Body of pancreas (tissue), 4 donors: Measurements from ENCODE around the gene GPR101. TPM values are rescaled to one million over a fixed set of nuclear protein-coding genes. Genes with fewer than 3 reads are reported as not detected.
A peak's percentile ranks its signal among the peaks of the same experiment; 100 is the strongest.

ENCODE experiments used
- ATAC-seq: fragments of 150-250 bp; one replicate; pipeline ENCODE4 v1.9.1; 2016
- DNase-seq, 4 donors: peaks; one replicate each; pipeline ENCODE4 v3.0.0-alpha.2; 2019
- H3K27ac ChIP-seq, 4 donors: fragments of 200-600 bp; sonication (generic); 1 replicate in 3 of 4; 2 replicates in 1 of 4; pipeline versions ENCODE4 v1.5.1 to v1.6.1; 2016 to 2019; ENCODE audit warnings: mild to moderate bottlenecking in 1 of 4, mixed read lengths in 1 of 4, moderate library complexity in 1 of 4
- H3K27me3 ChIP-seq, 2 donors: fragments of 200-600 bp; sonication (generic); one replicate each; pipeline ENCODE4 v1.6.0; 2016; ENCODE audit warnings: mild to moderate bottlenecking in 1 of 2
- H3K36me3 ChIP-seq, 2 donors: fragments of 200-600 bp; sonication (generic); replicated peaks in 1 of 2; 2 replicates each; pipeline ENCODE4 v1.5.1; 2016; ENCODE audit warnings: low read depth in 2 of 2; ENCODE audit not compliant: insufficient read depth in 1 of 2
- H3K4me1 ChIP-seq: fragments of 200-600 bp; sonication (generic); one replicate; pipeline ENCODE4 v1.6.0; 2016
- H3K4me3 ChIP-seq, 2 donors: fragments of 200-600 bp; sonication (generic); 1 replicate in 1 of 2; 2 replicates in 1 of 2; pipeline ENCODE4 v1.5.1; 2016 to 2019
- H3K9me3 ChIP-seq, 3 donors: fragments of 200-600 bp; sonication (generic); 1 replicate in 2 of 3; 2 replicates in 1 of 3; pipeline ENCODE4 v1.5.1; 2016
- POLR2A ChIP-seq, 3 donors: fragments of 450-650 bp; IDR thresholded peaks; one replicate each; pipeline ENCODE4 v1.6.1; 2016; ENCODE audit warnings: antibody characterized with exemption in 3 of 3, mild to moderate bottlenecking in 2 of 3
- WGBS, 2 donors: methylation state at CpG; one replicate each; pipeline ENCODE4 v1.1.5; 2017; 5-methylcytosine and 5-hydroxymethylcytosine counted together
- intact Hi-C: fragments of 100-400 bp; cut with DNase I; formaldehyde crosslinking; loops from one replicate; pipeline ENCODE4 v1.15.1; 2023
- total RNA-seq, 2 donors: library from RNA; depleted of rRNA; stranded (reverse); fragments of >200 nt; gene quantifications; one replicate each; pipeline ENCODE4 v1.1.0, GENCODE V29; 2016
- TF ChIP-seq, protein P1 (sequence below), 7 experiments: fragments of 450-650 bp in 4 of 7; fragments of 200-600 bp in 3 of 7; sonication (generic) in 3 of 7; IDR thresholded peaks; one replicate each; pipeline ENCODE4 v1.5.1; 2016 to 2019; ENCODE audit warnings: antibody characterized with exemption in 7 of 7

GPR101 gene, protein sequence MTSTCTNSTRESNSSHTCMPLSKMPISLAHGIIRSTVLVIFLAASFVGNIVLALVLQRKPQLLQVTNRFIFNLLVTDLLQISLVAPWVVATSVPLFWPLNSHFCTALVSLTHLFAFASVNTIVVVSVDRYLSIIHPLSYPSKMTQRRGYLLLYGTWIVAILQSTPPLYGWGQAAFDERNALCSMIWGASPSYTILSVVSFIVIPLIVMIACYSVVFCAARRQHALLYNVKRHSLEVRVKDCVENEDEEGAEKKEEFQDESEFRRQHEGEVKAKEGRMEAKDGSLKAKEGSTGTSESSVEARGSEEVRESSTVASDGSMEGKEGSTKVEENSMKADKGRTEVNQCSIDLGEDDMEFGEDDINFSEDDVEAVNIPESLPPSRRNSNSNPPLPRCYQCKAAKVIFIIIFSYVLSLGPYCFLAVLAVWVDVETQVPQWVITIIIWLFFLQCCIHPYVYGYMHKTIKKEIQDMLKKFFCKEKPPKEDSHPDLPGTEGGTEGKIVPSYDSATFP
- not detected for total RNA-seq

DNA sequence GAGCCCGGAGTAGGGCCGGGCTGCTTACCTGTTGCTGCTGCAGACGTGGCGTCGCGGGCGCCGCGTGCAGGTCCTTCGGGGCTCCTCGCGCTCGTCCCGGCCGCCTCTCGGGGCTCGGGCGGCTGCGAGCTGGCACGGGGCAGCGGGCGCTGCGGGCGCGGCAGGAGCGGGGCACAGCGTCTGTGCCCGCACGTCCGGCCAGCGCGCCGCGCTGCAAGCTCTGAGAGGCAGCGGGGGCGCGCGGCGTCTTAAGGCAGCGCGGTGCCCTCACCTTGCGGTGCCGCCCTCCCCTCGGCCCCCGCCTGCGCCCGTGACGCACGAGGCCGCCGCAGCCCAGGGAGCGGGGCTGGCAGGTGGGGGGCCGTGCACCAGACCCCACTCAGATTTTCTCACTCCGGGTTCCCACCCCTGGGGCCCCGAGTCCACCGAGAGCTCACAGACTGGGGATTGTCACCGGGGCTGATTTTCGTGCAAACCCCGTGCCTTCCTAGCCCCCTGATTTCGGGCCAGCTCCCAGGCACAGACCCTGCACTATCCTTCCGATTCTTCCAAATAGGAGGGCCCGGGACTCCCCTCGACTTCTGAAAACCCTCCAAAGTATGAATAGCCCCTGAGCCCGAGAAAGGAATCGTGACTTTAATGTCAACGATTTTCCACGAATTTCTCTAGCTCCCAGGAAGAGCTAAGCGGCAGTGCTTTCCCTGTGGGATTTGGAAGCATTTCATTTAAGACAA is at the start of gene GPR101:
Gene GPR101, minus strand, starts transcription at position 222 of the 734 bp plus-strand sequence. CDS start 2,321 bp downstream, outside the sequence.
- intact Hi-C loops = no loop called here
- TF ChIP-seq POLR2A (IDR thresholded peaks at IDR 0.05) = no peak
- TF ChIP-seq, protein P1, sequence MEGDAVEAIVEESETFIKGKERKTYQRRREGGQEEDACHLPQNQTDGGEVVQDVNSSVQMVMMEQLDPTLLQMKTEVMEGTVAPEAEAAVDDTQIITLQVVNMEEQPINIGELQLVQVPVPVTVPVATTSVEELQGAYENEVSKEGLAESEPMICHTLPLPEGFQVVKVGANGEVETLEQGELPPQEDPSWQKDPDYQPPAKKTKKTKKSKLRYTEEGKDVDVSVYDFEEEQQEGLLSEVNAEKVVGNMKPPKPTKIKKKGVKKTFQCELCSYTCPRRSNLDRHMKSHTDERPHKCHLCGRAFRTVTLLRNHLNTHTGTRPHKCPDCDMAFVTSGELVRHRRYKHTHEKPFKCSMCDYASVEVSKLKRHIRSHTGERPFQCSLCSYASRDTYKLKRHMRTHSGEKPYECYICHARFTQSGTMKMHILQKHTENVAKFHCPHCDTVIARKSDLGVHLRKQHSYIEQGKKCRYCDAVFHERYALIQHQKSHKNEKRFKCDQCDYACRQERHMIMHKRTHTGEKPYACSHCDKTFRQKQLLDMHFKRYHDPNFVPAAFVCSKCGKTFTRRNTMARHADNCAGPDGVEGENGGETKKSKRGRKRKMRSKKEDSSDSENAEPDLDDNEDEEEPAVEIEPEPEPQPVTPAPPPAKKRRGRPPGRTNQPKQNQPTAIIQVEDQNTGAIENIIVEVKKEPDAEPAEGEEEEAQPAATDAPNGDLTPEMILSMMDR (IDR thresholded peaks at IDR 0.05) = no peak
- no peak within 1 kb of the TSS for H3K4me3 ChIP-seq
- DNase-seq = peak in 1 of 4 donors; percentile 12
- ATAC-seq = no peak
- no peaks in the 10 kb centered on the region for H3K9me3 ChIP-seq
- H3K27ac ChIP-seq = no peak within 1 kb of the TSS
- H3K4me1 ChIP-seq = peaks cover 24% of the 10 kb centered on the region
- 2 to 3% methylated on average over 7 to 39 of the region's 68 CpGs for WGBS, 2 donors
- no peaks in the 10 kb centered on the region for H3K36me3 ChIP-seq
- no peaks in the 10 kb centered on the region for H3K27me3 ChIP-seq

DNA sequence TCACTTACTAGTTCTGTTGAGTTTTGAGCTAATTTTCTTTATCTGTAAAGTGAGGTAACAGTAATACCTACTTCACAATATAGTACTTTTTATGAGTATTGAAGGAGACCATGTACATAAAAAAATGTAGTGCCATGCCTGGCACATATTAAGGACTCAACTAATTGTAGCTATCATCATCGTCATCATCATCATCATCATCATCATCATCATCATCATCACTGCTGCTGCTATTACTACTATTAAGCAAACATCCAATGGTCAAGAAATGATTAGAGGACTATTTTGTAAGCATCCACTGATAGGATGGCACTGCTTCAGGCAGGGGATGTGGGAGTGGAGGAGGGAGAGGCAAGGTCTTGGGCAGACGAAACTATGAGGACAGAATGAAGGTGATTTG is 47.4 kb upstream of the GPR101 start:
- no peaks in the 10 kb centered on the region for H3K9me3 ChIP-seq
- H3K27me3 ChIP-seq = no peaks in the 10 kb centered on the region
- no peak overlapping the region for H3K27ac ChIP-seq
- H3K36me3 ChIP-seq = no peaks in the 10 kb centered on the region
- no peaks in the 10 kb centered on the region for H3K4me1 ChIP-seq
- intact Hi-C loops = no loop called here
- WGBS, 2 donors = 60 to 69% methylated on average over 2 of the region's 2 CpGs
- no peak overlapping the region for H3K4me3 ChIP-seq
- ATAC-seq (no peak), DNase-seq (no peak)
- TF ChIP-seq POLR2A (IDR thresholded peaks at IDR 0.05) = no peak
- TF ChIP-seq, protein P1 (IDR thresholded peaks at IDR 0.05) = no peak

DNA sequence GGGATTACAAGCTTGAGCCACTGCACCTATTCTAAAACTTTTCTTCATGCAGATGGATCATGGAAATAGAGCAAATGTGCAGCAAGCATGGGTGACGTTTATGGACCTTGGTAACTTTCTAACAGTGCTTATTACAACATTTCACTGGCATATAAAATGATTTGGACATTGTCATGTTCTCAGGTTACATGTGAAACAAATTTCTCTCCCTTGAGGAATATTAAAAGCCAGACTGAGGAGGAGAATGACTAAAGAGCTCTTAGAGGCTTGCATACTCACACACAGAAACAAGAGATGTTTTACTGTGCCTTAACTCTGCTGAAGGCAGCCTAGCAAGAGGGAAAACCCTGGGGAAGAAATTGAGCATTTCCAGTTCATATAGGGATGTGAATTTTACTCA is 38.6 kb upstream of the GPR101 start:
- intact Hi-C loops = no loop called here
- H3K9me3 ChIP-seq = no peaks in the 10 kb centered on the region
- no peak for DNase-seq
- H3K36me3 ChIP-seq = no peaks in the 10 kb centered on the region
- H3K4me1 ChIP-seq = no peaks in the 10 kb centered on the region
- WGBS, 2 donors = 0 to 43% methylated on average over 1 of the region's 1 CpG
- no peaks in the 10 kb centered on the region for H3K27me3 ChIP-seq
- no peak overlapping the region for H3K4me3 ChIP-seq
- no peak overlapping the region for H3K27ac ChIP-seq
- TF ChIP-seq, protein P1 (IDR thresholded peaks at IDR 0.05) = no peak
- TF ChIP-seq POLR2A (IDR thresholded peaks at IDR 0.05) = no peak
- ATAC-seq = no peak

DNA sequence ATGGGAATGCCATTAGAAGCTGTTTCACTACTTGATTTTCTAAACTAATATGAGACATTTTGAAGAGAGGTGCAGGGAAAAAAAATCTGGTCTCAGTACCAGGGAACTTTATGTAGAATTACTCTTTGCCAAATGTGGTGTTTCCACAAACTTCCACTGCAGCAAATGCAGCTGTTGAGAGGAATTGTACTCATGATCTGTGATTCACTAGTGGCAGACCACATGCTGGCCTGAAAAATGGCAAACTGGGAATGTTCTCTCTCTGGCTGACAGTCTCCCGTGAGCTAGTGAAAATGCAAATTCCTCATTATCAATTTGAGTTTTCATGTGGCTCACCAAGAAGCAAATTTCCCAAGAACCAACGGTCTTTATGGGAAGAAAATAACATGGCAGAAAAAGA is 37.8 kb upstream of the GPR101 start:
- Histone ChIP-seq H3K4me1 (no peaks in the 10 kb centered on the region), H3K27ac (no peak overlapping the region), H3K27me3 (no peaks in the 10 kb centered on the region), H3K36me3 (no peaks in the 10 kb centered on the region), H3K9me3 (no peaks in the 10 kb centered on the region), H3K4me3 (no peak overlapping the region)
- no peak for TF ChIP-seq POLR2A (IDR thresholded peaks at IDR 0.05)
- TF ChIP-seq, protein P1 (IDR thresholded peaks at IDR 0.05) = no peak
- no peak for ATAC-seq
- DNase-seq = no peak
- intact Hi-C loops = no loop called here
- WGBS, 2 donors = 41 to 72% methylated on average over 2 of the region's 2 CpGs
